Measurements from ENCODE around the gene PML.

Gene PML

DNA sequence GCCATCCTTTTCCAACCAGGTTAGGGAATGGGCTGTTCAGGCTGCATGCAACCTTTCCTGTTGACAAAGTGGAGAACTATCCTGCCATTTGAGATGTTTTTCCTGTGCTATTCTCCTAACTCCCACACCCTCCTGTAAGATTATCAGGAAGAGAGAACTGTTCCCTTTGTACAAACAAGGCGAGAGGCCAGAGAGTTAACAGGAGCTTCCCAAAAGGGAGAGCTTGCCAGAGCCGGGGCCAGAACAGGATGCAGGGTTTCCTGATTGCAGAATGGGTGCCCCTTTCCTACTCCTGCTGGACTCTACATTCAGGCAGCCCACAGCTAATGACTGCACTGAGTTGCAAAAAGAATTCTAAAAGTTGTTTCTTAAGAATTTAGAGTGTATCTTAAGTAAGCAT is 17.1 kb downstream of the PML start:
- DNase-seq = no peak

DNA sequence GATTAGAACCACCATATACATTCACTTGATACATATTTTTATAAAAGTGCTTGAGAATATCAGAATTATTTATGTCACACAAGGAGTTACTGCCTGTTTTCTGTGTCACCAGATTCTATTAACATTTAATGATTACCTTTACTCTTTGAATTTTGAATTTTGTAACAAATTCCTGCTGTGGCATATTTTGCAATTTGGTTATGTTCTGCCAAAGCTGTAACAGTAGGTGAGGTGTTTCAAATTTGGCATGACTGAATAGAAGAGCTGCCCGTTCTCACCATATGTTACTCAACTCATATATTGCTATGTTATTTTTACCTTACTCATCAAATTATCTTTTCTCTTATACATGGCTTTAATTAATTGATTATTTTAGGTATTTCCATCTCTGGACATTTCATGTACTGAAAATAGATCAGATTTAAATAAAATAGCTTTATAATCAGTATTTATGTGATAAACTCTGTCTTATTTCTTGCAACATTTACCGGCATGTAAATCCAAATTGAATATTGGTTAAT is 18.9 kb downstream of the PML start:
- no peak for DNase-seq

DNA sequence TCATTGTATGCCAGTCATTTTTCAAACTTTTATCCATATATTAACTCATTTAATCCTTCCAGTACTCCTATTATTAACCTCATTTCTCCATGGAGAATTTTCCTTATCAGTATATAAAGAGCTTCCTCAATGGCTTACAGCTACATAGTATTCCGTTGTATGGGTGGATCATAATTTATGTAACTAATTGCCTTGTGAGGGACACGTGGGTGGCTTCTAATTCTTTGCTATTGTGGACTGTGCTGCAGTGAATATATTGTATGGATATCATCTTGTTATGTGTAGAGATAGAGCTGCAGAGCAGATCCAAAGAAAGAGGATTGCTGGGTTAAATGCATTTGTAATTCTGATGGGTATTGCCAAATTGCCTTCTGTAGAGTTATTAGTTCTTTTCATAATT is 25.2 kb downstream of the PML start:
- DNase-seq = no peak

GRCh38 chr15:74022706-74023470 is 28.4 kb downstream of the PML start:
- DNase-seq = no peak

DNA sequence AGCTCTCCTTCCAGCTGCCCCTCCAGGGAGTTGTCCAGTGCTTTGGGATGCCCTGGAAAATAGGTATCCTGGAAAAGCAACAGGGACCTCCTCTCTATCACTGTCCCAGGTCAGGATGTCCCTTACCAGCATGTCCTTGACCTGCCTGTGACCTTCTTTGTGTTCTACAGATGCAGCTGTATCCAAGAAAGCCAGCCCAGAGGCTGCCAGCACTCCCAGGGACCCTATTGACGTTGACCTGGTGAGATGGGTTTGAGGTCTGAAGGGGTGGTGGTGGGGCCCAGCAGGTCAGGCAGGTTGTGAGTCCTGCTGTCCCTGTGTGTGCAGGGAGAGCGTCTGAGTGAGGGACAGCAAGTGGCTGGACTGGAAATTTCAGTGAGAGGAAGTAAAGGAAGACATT is 30.2 kb downstream of the PML start:
- no peak for DNase-seq

DNA sequence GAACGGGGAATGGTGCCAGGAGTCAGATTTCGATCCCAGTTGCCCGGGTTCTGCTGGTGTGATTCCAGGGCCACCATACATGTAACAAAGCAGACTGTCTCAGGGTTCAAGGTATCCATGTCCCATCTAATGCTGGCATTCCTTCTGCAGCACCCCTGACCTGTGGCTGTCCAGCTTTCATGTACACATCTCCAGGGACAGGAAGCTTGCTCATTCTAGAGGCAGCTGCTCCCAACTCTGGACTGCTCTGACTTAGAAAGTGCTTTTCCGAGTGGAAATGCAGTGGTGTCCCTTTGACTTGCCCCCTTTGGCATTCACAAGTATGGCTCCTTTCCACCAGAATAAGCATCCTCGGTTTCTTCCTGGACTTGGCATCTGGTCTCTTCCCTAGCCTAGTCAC is 30.9 kb downstream of the PML start:
- no peak for DNase-seq

- DNase-seq = no peak
Observed at GRCh38 chr15:74027688-74028087, 33.2 kb downstream of the PML start.

- no peak for DNase-seq
Observed at GRCh38 chr15:74028646-74029045, 34.1 kb downstream of the PML start.

DNA sequence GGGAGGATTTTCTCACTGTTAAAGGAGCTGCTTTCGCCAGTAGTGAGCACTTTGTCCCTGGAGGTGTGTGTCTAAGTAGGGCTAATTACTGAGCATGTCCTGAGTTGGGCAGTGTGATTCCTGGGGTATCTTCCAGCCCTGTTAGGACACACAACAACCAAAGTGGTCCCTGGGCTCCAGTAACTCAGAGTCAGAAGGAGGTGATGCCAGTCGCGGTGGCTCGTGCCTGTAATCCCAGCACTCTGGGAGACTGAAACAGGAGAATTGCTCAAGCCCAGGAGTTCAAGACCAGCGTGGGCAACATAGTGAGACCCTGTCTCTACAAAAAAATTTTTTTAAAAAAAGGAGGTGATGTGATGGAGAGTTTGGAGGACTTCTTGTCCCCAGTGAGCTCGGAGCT is 37.5 kb downstream of the PML start:
- DNase-seq = no peak

DNA sequence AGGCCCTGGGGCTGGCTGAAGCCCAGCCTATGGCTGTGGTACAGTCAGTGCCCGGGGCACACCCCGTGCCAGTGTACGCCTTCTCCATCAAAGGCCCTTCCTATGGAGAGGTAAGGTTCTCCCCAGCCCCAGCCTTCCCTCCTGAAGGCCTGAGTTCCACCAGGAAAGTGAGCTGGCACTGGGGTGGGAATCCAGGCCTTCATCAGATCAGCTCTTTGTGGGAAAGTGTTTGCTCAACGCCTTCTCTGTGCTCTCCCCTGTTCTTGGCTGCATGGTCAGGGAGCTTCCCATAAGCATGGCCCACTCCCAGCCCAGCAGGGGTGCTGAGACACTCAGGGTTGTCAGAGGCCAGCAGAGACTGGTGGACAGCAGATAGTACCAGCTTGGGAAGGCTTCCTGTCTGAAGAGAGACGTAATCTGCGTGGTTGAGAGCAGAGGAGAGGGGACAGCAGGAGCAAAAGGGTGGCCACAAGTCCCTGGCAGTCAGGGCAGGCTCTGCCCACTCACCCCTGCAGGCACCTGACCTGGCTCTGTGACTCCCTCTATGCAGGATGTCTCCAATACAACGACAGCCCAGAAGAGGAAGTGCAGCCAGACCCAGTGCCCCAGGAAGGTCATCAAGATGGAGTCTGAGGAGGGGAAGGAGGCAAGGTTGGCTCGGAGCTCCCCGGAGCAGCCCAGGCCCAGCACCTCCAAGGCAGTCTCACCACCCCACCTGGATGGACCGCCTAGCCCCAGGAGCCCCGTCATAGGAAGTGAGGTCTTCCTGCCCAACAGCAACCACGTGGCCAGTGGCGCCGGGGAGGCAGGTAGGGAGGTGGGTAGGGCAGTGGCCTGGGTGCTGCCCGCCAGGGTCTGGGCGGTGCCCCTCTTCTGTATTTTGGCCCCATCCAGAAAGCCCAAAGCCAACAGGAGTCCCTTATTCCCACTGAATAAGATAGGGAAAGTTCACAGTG is 38.4 kb downstream of the PML start:
- no peak for DNase-seq

DNA sequence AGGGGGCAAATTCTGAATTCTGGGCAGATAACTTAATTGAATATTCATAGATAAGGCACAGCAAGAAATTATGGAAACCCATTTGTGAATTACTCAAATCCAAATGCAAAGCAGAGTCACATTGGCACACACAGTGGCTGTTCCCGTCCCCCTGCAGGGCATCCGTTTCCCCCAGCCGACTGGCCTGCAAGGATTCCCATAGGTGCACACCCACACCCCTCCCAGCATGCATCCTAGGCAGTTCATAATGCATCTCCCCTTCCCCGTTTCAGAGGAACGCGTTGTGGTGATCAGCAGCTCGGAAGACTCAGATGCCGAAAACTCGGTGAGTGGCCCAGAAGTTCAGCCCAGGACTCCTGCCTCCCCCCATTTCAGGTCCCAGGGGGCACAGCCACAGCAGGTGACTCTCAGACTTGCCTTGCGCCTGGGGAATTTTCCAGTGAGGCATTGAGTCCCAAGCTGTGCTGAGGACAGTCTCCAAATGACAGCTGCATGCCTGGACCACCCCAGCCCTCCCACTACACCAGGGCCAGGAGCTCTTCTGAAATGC is 39.8 kb downstream of the PML start:
- DNase-seq = peak; percentile 25

- no peak for DNase-seq
Observed at GRCh38 chr15:74035121-74036017, 40.9 kb downstream of the PML start.

DNA sequence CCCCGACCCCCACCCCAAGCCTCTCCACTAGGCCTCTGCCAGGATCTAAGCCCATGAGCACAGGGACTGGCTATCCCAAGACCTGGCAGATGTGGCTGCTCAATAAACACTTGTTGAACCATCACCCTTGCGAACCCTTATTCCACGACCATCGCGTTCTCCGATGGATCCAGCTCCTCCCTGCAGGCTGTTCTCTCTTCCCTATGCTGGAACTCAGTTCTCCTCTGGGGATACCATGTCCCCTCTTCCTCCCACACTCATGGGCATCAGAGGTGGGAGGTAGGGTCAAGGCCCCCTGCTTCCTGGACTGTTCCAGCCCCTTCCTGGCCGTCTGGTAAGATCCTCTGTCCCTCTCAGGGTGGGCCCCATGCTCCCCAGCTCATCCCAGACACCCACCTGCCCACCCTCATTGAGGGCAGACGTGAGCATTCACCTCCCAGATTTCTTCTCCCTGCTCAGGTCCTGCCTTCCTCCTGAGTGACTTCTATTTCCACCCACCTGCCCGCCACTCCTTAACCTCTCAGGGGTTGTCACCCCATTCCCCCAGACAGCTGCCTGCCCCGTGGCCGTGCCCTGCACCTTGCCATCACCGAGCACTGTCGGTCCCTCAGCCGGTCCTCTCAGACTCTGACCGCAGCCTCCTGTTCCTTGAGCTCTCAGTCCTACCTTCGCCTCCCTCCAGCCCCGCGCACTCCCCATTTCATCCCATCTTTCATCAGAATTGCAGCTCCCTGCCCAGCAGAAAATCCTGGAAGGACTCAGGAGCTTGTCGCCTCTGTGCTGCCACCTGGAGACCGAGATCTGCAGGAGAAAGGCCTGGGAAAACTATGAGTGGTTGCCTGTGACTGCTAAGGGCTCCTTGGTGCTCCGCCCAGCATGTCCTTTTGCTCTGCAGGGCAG is 42.0 kb downstream of the PML start:
- DNase-seq = no peak

- no peak for DNase-seq
Observed at GRCh38 chr15:74037171-74038117, 42.9 kb downstream of the PML start.

DNA sequence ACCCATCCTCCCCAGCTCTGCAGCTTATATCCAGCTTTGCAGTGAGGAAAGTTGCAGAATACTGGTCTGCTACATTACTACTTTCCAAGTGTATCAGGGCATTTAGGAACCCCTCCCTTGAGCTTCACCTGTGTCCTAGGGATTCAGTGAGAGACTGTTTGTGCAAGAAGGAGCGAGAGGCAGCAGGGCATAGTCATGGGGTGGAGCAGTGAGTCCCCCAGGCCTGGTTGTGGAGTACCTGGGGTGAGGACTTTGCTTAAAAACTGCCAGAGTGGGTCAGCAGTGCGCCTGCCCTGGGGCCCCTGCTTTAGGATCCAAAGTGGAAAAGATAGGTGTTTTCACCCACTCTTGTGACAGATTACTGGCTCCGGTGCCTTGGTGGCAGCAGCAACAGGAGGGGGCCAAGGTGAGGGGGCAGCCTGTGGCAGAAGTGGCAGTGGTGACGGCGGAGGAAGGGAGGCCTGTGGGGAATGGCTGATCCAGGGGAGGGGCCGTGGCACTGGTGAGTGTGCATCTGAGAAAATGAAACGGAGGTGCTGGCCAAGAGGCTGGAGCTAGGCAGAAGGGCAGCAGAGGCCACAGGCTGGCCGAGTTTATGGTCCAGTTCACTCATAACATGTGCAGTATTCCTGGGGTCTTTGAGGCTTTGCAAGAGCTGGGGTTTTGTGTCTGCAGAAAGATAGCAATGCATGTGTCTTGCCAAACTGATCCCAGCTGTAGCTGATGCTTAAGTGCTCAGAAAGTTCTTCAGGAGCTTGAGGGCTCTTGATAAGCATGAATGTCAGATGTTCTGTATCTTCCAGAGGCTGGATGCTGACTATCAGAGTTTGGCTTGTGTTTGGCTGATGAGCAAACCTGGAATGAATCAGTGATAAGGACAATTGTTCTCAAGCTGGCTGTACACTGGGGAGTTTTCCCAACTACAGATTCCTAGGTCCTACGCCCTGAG is 44.5 kb downstream of the PML start:
- DNase-seq = no peak

DNA sequence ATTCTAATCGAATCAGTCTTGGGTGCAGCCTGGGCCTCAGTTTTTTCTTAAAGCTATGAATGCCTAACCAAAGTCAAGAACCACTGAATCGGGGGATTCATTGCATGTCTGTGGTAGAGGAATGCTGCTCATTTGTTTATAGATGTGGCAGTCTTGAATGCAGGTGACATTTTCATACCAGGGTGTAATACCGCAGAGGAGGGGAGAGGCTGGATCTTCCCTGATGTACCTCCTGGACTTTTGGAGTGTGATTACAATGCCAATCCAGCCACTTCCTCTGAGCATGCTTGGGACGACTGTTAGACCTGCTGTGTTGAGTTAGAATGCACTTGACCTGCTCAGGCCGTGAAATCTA is 45.1 kb downstream of the PML start:
- no peak for DNase-seq

DNA sequence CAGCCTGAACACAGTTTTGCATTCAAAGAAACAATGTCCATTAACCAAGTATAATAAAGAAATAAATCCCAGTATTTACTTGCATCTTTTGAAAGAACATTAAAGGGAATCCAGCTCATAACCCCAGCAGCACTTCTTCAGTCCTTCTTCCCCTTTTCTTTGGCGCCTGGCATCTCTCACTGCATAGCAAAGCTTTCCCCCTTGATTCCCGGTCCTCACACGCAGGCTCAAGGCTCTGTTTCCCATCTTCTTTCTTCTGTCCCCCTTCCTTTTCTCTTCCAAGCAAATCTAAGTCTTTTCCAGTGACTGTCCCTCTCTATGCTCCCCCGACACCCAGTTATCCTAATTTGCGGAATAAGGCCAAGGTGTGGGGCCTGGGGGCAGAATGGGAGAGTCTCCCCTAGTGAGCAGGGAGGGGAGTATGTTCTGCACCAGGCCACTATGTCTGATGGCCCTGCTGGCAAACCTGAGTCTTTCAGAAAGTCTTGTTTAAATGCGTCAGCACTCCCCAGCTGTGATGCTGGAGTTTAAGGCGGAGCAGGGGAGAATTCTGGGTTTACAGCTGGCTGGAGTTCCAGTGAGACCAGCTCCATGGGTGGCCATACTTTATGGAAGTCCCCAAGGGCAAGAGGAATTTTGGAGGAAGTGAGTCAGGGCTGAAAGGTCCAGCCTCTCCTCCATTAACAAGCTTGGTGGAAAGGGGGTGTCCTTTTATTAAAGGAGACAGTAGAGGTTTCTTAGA is 45.8 kb downstream of the PML start:
- DNase-seq = no peak

DNA sequence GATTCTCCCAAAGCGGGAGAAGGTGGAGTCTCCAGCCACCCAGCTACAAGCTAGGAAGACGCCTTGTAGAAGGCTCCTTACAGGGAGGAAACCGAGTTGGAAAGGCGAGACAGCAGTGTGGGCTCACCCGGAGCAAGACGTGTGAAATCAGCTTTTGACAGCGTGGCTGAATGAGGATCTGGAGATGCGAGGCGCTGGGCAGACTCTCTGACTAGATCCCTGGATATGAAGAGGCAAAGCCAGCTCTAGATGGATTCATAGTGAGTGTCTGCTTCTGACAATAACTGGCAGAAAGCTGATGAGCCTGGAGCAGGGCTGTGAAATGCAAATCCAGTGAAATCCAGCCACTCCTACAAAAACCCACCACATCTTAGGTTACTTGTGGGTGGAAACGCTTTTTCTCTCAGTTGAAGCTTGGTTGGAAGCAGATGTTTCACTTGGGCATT is 46.8 kb downstream of the PML start:
- no peak for DNase-seq
